HL-60/S4 (cell line): ENCODE results near the gene GPR160.

Experiments used
- in situ Hi-C: fragments of 300-500 bp; cut with MboI; formaldehyde crosslinking; loops from 2 replicates; pipeline ENCODE4 v1.14.3; 2022; ENCODE audit warnings: low sequenced_read_pairs

GPR160 gene

GRCh38 chr3:170063691-170064090 lies 25.9 kb downstream of the GPR160 start:
- in situ Hi-C loops, result no loop called here

- in situ Hi-C loops, result no loop called here
Observed at GRCh38 chr3:170064108-170064507, 26.3 kb downstream of the GPR160 start.

GRCh38 chr3:170075441-170076091 lies 37.8 kb downstream of the GPR160 start:
- in situ Hi-C loops, result no loop called here

- in situ Hi-C loops, result no loop called here
Observed at GRCh38 chr3:170076715-170077238, 39.0 kb downstream of the GPR160 start.

- in situ Hi-C loops, result no loop called here
Observed at GRCh38 chr3:170077361-170077760, 39.6 kb downstream of the GPR160 start.

- in situ Hi-C loops, result no loop called here
Observed at GRCh38 chr3:170078620-170079281, 41.0 kb downstream of the GPR160 start.

GRCh38 chr3:170079536-170080165 lies 41.9 kb downstream of the GPR160 start:
- in situ Hi-C loops, result no loop called here

GRCh38 chr3:170080605-170081004 lies 42.8 kb downstream of the GPR160 start:
- in situ Hi-C loops, result no loop called here

- in situ Hi-C loops, result no loop called here
Observed at GRCh38 chr3:170081079-170081741, 43.4 kb downstream of the GPR160 start.

- in situ Hi-C loops, result no loop called here
Observed at GRCh38 chr3:170083343-170083742, 45.5 kb downstream of the GPR160 start.

GRCh38 chr3:170085396-170085795 lies 47.6 kb downstream of the GPR160 start:
- in situ Hi-C loops, result no loop called here

GRCh38 chr3:170089862-170090600 lies 52.2 kb downstream of the GPR160 start:
- in situ Hi-C loops, result no loop called here

GRCh38 chr3:170090601-170090981 lies 52.8 kb downstream of the GPR160 start:
- in situ Hi-C loops, result no loop called here

- in situ Hi-C loops, result no loop called here
Observed at GRCh38 chr3:170092907-170093306, 55.1 kb downstream of the GPR160 start.

- in situ Hi-C loops, result no loop called here
Observed at GRCh38 chr3:170095771-170096170, 58.0 kb downstream of the GPR160 start.

- in situ Hi-C loops, result no loop called here
Observed at GRCh38 chr3:170096342-170096741, 58.5 kb downstream of the GPR160 start.

GRCh38 chr3:170098753-170099152 lies 61.0 kb downstream of the GPR160 start:
- in situ Hi-C loops, result no loop called here

- in situ Hi-C loops, result no loop called here
Observed at GRCh38 chr3:170100944-170101343, 63.1 kb downstream of the GPR160 start.

GRCh38 chr3:170102431-170102830 lies 64.6 kb downstream of the GPR160 start:
- in situ Hi-C loops, result no loop called here

- in situ Hi-C loops, result no loop called here
Observed at GRCh38 chr3:170107941-170108340, 70.1 kb downstream of the GPR160 start.

- in situ Hi-C loops, result no loop called here
Observed at GRCh38 chr3:170108955-170109354, 71.2 kb downstream of the GPR160 start.
